PFSK-1 (cell line): ENCODE data around the gene PHACTR3.

ENCODE experiments used
- POLR2AphosphoS5 ChIP-seq: IDR thresholded peaks from 2 replicates; pipeline ENCODE4 v1.6.1; 2012; ENCODE audit warnings: low read depth, mild to moderate bottlenecking, control low read depth, low read length, moderate library complexity
- SIN3A ChIP-seq: IDR thresholded peaks from 2 replicates; pipeline ENCODE4 v1.6.1; 2012; ENCODE audit warnings: mild to moderate bottlenecking, low read length, moderate library complexity, borderline replicate concordance; ENCODE audit not compliant: insufficient read depth

DNA sequence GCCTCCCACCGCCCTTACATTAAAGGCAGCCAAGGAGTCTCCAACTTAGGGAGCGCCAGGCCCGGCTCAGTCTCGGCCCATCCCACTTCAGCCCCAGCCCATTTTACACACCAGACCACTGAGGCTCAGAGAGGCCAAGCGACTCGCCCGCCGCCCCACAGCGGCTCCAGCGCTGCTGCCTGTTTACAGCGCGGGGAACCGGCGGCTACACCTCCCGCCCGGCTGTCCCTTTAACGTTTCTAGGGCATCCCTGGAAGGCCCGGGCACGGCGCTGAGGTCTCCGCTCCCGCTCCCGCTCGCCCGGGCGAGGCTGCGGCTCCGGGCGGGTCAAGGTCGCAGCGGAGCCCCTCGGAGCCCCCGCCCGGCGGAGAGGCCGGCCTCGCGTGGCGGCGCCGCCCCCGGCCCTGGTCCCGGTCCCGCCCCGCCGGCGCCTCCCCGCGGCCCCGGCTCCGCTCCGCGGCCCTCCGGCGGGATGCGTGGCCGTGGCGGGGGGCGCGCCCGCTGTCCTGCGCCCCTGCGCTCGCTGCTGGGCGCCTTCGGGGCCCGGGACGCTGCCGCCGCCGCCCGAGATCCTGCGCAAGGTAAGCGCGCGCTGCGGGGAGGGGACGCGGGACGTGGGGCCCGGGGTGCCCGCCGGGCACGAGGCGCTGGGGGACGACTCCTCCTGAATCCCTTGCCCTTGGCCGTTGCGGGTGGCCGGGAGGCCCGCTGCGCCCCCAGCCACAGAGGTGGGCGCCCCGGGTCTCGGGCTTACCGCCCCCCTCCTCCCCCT is 27.1 kb upstream of the PHACTR3 start:
- TF ChIP-seq SIN3A (no peak), POLR2AphosphoS5 (no peak)
